HG03521 (cell line): ENCODE data around the gene HSPBP1.

Source experiments
- ATAC-seq: cut with Tn5 transposase; IDR thresholded peaks from one replicate; pipeline ENCODE4 v1.9.1; 2021; ENCODE audit warnings: mild to moderate bottlenecking, moderate library complexity; ENCODE audit not compliant: unreplicated experiment

Gene HSPBP1

GRCh38 chr19:55223291-55224037 is 56.4 kb downstream of the HSPBP1 start:
- ATAC-seq: no peak

- ATAC-seq: no peak
Measured at GRCh38 chr19:55220525-55220924, 59.4 kb downstream of the HSPBP1 start.

- no peak for ATAC-seq
Measured at GRCh38 chr19:55216461-55217198, 63.3 kb downstream of the HSPBP1 start.

DNA sequence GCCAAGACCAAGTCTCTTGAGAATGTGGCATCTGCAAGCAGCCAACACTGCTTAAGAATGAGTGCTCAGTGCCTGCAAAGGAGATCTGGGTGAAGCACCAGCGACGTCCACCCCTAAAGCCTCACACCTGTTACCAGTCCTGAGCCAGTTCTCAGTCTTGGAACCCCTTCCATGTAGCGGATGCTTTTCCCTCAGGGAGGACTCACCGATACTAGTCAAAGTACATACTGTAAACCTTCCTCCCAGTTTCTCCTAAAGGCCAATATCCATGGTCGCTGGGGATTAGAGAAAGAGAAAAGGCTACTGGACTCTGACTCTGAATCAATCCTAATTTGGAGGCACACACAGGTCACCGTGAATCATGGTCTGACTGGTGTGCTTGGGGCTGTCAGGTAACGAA is 66.4 kb downstream of the HSPBP1 start:
- ATAC-seq: no peak

- ATAC-seq: no peak
Measured at GRCh38 chr19:55212447-55212846, 67.5 kb downstream of the HSPBP1 start.
